WTC11 (cell line): ENCODE measurements around the gene NHLRC2.

Experiments
- ATF2 ChIP-seq: sonication (generic); formaldehyde crosslinking; IDR thresholded peaks from 2 replicates; pipeline ENCODE4 v1.8.1; 2022; ENCODE audit warnings: low read depth, missing genetic modification reagents, borderline replicate concordance
- ATF3 ChIP-seq: sonication (generic); formaldehyde crosslinking; conservative IDR thresholded peaks from 2 replicates; pipeline ENCODE4 v1.8.1; 2022; ENCODE audit warnings: mild to moderate bottlenecking, missing genetic modification reagents
- CREB1 ChIP-seq: sonication (generic); formaldehyde crosslinking; IDR thresholded peaks from 2 replicates; pipeline ENCODE4 v1.8.0; 2023; ENCODE audit warnings: mild to moderate bottlenecking, missing genetic modification reagents
- CTCF ChIP-seq: fragments of 200-600 bp; IDR thresholded peaks from 2 replicates; pipeline ENCODE4 v1.8.0; 2022; ENCODE audit warnings: antibody characterized with exemption
- ETV6 ChIP-seq: sonication (generic); formaldehyde crosslinking; IDR thresholded peaks from 2 replicates; pipeline ENCODE4 v1.8.1; 2022; ENCODE audit warnings: mild to moderate bottlenecking, missing genetic modification reagents
- HMGXB4 ChIP-seq: sonication (generic); formaldehyde crosslinking; IDR thresholded peaks from 2 replicates; pipeline ENCODE4 v1.8.1; 2023; ENCODE audit warnings: mild to moderate bottlenecking, moderate library complexity, missing genetic modification reagents
- NFYB ChIP-seq: sonication (generic); formaldehyde crosslinking; conservative IDR thresholded peaks from 2 replicates; pipeline ENCODE4 v1.8.0; 2022; ENCODE audit warnings: low read depth, missing genetic modification reagents
- OVOL2 ChIP-seq: fragments of 250-450 bp; sonication (Bioruptor Pico); IDR thresholded peaks from 2 replicates; pipeline ENCODE4 v1.9.0; 2021; ENCODE audit warnings: mild to moderate bottlenecking, borderline replicate concordance
- TEAD1 ChIP-seq: sonication (generic); formaldehyde crosslinking; IDR thresholded peaks from 2 replicates; pipeline ENCODE4 v1.8.0; 2022; ENCODE audit warnings: mild to moderate bottlenecking, missing genetic modification reagents
- USF1 ChIP-seq: sonication (generic); formaldehyde crosslinking; IDR thresholded peaks from 2 replicates; pipeline ENCODE4 v1.8.0; 2022; ENCODE audit warnings: mild to moderate bottlenecking, missing genetic modification reagents
- ZBTB43 ChIP-seq: sonication (generic); formaldehyde crosslinking; IDR thresholded peaks from 2 replicates; pipeline ENCODE4 v1.8.1; 2023; ENCODE audit warnings: mild to moderate bottlenecking, missing genetic modification reagents

- TF ChIP-seq CTCF (no peak), ATF2 (CRISPR knock-in tag) (no peak), NFYB (CRISPR knock-in tag) (no peak), ETV6 (CRISPR knock-in tag) (no peak), HMGXB4 (CRISPR knock-in tag) (no peak), USF1 (CRISPR knock-in tag) (no peak), ZBTB43 (no peak), OVOL2 (CRISPR knock-in tag) (no peak), CREB1 (CRISPR knock-in tag) (no peak), ATF3 (no peak), TEAD1 (CRISPR knock-in tag) (no peak)
These were observed 11.4 kb downstream of the NHLRC2 start for GRCh38 chr10:113865901-113866300.
